ENCODE results near the gene ERCC4.
"Not testable (repeated sequence)": the region's sequence is repeated elsewhere in the genome, so short reads cannot be mapped to it uniquely, and the experiment has no call there.

DNA sequence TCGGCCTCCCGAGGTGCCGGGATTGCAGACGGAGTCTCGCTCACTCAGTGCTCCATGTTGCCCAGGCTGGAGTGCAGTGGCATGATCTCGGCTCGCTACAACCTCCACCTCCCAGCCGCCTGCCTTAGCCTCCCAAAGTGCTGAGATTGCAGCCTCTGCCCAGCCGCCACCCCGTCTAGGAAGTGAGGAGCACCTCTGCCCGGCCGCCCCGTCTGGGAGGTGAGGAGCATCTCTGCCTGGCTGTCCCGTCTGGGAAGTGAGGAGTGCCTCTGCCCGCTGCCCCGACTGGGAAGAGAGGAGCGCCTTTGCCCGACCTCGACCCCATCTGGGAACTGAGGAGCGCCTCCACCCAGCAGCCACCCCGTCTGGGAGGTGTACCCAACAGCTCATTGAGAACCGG lies 30.6 kb upstream of the ERCC4 start:
- not testable (repeated sequence) for TF ChIP-seq POLR2AphosphoS5, POLR2A, CTCF, EP300 (IDR thresholded peaks at IDR 0.05)
